AG08396 (cell line): ENCODE measurements around the gene PROSER3.

Experiments used
- DNase-seq: peaks from one replicate; pipeline ENCODE4 v3.0.0; 2012; ENCODE audit warnings: low spot score, mixed read lengths

The PROSER3 gene

GRCh38 chr19:35738887-35739229 is 19.1 kb upstream of the PROSER3 start:
- no peak for DNase-seq

GRCh38 chr19:35739275-35740107 is 18.5 kb upstream of the PROSER3 start:
- DNase-seq, result no peak

GRCh38 chr19:35740108-35740422 is 17.9 kb upstream of the PROSER3 start:
- no peak for DNase-seq

GRCh38 chr19:35740423-35741202 is 17.4 kb upstream of the PROSER3 start:
- peak; percentile 98 for DNase-seq

- no peak for DNase-seq
Observed at GRCh38 chr19:35741203-35741515, 16.8 kb upstream of the PROSER3 start.

- no peak for DNase-seq
Observed at GRCh38 chr19:35742121-35742724, 15.8 kb upstream of the PROSER3 start, which contains the start of gene IGFLR1. Gene IGFLR1 (minus strand): TSS chr19:35742452. CDS start chr19:35741180, 1,272 bp downstream.

GRCh38 chr19:35743640-35744429 is 14.1 kb upstream of the PROSER3 start:
- no peak for DNase-seq

- DNase-seq, result peak; percentile 90
Observed at GRCh38 chr19:35744430-35745327, 13.3 kb upstream of the PROSER3 start.

GRCh38 chr19:35745328-35746086 is 12.5 kb upstream of the PROSER3 start, which contains the start of the genes PSENEN and U2AF1L4:
Gene PSENEN (plus strand): TSS chr19:35745651. CDS start chr19:35745931, 280 bp downstream.
Gene U2AF1L4 (minus strand): TSS chr19:35745418. CDS start chr19:35745391, 27 bp downstream.
- peak; percentile 95 for DNase-seq

GRCh38 chr19:35746087-35746462 is 11.9 kb upstream of the PROSER3 start:
- DNase-seq, result no peak

GRCh38 chr19:35746531-35746930 is 11.4 kb upstream of the PROSER3 start:
- DNase-seq, result no peak

- peak; percentile 96 for DNase-seq
Observed at GRCh38 chr19:35748106-35749020, 9.6 kb upstream of the PROSER3 start, which contains the start of gene LIN37. Gene LIN37 (plus strand): TSS chr19:35748576. CDS start chr19:35748725, 149 bp downstream.

GRCh38 chr19:35750167-35750566 is 7.8 kb upstream of the PROSER3 start:
- no peak for DNase-seq

GRCh38 chr19:35751839-35752745 is 5.9 kb upstream of the PROSER3 start:
- DNase-seq, result no peak

- no peak for DNase-seq
Observed at GRCh38 chr19:35752746-35753350, 5.1 kb upstream of the PROSER3 start.

GRCh38 chr19:35753634-35754369 is 4.2 kb upstream of the PROSER3 start:
- DNase-seq, result no peak
